GM21717 (cell line): Measurements from ENCODE around the gene CT45A3.
"Not testable (repeated sequence)": the region's sequence is repeated elsewhere in the genome, so short reads cannot be mapped to it uniquely, and the experiment has no call there.

Experiments
- ATAC-seq: cut with Tn5 transposase; IDR thresholded peaks from one replicate; pipeline ENCODE4 v1.9.1; 2021; ENCODE audit warnings: mild to moderate bottlenecking, moderate library complexity; ENCODE audit not compliant: unreplicated experiment

CT45A3 gene

GRCh38 chrX:135768091-135768490, at the start of gene CT45A3:
CT45A3 (minus strand) TSS chrX:135768191; CDS start chrX:135764444, 3,747 bp downstream.
- ATAC-seq, result not testable (repeated sequence)

DNA sequence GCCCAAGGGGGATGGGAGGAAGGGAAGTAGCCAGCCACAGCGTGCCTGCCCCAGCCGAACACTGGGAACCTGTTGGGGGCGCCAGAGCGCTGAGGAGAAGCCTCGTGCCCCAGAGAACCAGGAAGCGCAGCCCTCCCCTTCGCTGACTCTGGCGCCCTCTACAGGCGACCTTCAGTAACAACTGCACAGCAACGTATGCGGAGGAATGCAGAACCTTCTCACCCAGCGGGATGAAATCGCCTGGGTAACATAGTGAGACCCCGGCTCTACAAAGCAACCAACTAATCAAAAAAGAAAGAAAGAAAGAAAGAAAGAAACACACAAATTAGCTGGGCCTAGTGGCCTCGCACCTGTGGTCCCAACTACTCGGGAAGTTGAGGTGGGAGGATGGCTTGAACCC, 34.7 kb upstream of the CT45A3 start, which contains the start of gene CT45A6:
TSS of gene CT45A6 (minus strand) at position 101 of the 400 bp plus-strand sequence. CDS start 3,794 bp downstream, outside the sequence.
- not testable (repeated sequence) for ATAC-seq

GRCh38 chrX:135785403-135785802, 17.4 kb upstream of the CT45A3 start, which contains the start of gene CT45A5:
CT45A5 (minus strand) TSS chrX:135785503; CDS start chrX:135781729, 3,774 bp downstream.
- not testable (repeated sequence) for ATAC-seq

- ATAC-seq, result not testable (repeated sequence)
Measured at GRCh38 chrX:135744739-135745138, 23.3 kb downstream of the CT45A3 start.

- ATAC-seq, result no peak
Measured at GRCh38 chrX:135741192-135741715, 26.7 kb downstream of the CT45A3 start.

GRCh38 chrX:135740681-135741149, 27.3 kb downstream of the CT45A3 start:
- no peak for ATAC-seq

DNA sequence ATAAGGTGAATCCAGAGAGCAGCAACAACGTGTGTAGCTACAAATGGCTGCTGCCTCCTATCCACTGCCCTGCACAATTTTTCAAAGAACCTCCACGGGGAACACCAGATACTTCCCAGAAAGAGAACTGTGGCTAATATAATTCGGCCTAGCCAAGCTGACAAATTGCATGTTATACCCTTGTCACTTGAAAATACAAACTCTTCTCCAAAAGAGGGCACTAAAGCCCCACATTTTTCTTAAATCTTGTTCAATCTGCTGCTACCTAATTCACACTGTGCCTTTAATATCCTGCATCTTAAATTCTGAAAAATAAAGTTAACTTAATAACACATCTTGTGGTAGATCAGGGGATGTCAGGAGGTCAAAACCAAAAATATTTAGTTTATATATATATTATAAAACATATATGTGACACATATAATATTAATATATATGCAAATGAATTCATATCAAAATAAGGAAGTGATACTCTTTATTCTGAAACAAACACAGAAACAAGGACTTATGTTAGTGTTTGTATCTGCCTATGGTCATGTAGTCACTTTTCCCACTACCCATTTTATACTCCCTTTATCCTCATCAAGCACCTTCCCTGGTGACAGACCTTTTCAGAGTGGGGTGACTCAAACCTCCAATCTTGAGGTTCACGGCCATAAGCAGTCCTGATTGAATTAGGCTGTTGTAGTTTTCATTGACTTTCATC, 30.5 kb downstream of the CT45A3 start:
- ATAC-seq, result no peak

GRCh38 chrX:135734666-135735065, 33.3 kb downstream of the CT45A3 start:
- not testable (repeated sequence) for ATAC-seq

GRCh38 chrX:135713795-135714194, 54.2 kb downstream of the CT45A3 start:
- ATAC-seq, result no peak

DNA sequence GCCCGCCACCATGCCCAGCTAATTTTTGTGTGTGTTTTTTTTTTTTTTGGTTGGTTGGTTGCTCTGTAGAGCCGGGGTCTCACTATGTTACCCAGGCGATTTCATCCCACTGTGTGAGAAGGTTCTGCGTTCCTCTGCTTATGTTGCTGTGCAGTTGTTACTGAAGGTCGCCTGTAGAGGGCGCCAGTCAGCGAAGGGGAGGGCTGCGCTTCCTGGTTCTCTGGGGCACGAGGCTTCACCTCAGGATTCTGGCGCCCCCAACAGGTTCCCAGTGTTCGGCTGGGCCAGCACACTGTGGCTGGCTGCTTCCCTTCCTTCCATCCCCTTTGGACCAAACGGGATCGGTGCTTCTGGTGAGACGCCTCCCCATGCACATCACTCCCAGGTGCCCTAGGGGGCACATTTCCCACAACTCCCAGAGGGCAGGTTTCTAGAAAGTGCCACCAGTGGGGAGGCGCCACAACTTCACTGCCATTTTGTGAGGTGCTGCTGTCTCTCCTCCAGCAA, 54.8 kb downstream of the CT45A3 start, which contains the start of gene CT45A1:
TSS of gene CT45A1 (plus strand) at position 457 of the 507 bp plus-strand sequence. CDS start 5,302 bp downstream, outside the sequence.
- ATAC-seq, result not testable (repeated sequence)
